SK-N-SH (cell line): Measurements from ENCODE around the gene GALNT18. TPM values are rescaled to one million over a fixed set of nuclear protein-coding genes. Genes with fewer than 3 reads are reported as not detected.

Experiments used
- CTCF ChIA-PET: fragments of 300-600, 350-600 bp; formaldehyde crosslinking; extraction: SDS; loops from one replicate; lab custom pipeline; 2021; lab: Yijun Ruan, JAX
- POLR2A ChIA-PET: fragments of 350-600 bp; sonication (Branson Sonifier 250); formaldehyde crosslinking; extraction: SDS; loops from one replicate; lab custom pipeline; 2020; ENCODE audit warnings: antibody characterized with exemption, inconsistent platforms; lab: Yijun Ruan, JAX
- DNase-seq: peaks from one replicate; pipeline ENCODE4 v3.0.0; 2012
- H2AFZ ChIP-seq: fragments of 200-600 bp; sonication (generic); 2 replicates; pipeline ENCODE4 v1.8.1; 2016; ENCODE audit warnings: antibody characterized with exemption, mild to moderate bottlenecking, low read depth
- H3F3A ChIP-seq: fragments of 200-600 bp; sonication (generic); replicated peaks from 2 replicates; pipeline ENCODE3; 2016; ENCODE audit warnings: antibody characterized with exemption, mild to moderate bottlenecking; ENCODE audit not compliant: insufficient read depth
- H3K27ac ChIP-seq, 2 experiments: fragments of 200-500 bp in 1 of 2; fragments of 200-600 bp in 1 of 2; sonication (Bioruptor generic) in 1 of 2; sonication (generic), shearing (Covaris generic) in 1 of 2; 2 replicates each; pipeline versions ENCODE4 v1.5.1 to v1.6.1; 2014 to 2016; ENCODE audit warnings: low read depth in 2 of 2, inconsistent platforms in 1 of 2, low read length in 1 of 2, mild to moderate bottlenecking in 1 of 2, mixed read lengths in 1 of 2
- H3K27me3 ChIP-seq: fragments of 200-600 bp; sonication (generic), shearing (Covaris generic); 2 replicates; pipeline ENCODE4 v1.6.1; 2016; ENCODE audit warnings: mixed run types; ENCODE audit not compliant: insufficient read depth
- H3K36me3 ChIP-seq, 2 experiments: fragments of 200-500 bp in 1 of 2; fragments of 200-600 bp in 1 of 2; sonication (Bioruptor generic) in 1 of 2; sonication (generic) in 1 of 2; replicated peaks in 1 of 2; 2 replicates each; pipeline versions ENCODE3 to v1.5.1; 2014 to 2016; ENCODE audit warnings: low read length in 1 of 2, mild to moderate bottlenecking in 1 of 2; ENCODE audit not compliant: insufficient read depth in 2 of 2, control insufficient read depth in 1 of 2
- H3K4me1 ChIP-seq, 2 experiments: fragments of 200-500 bp in 1 of 2; fragments of 200-600 bp in 1 of 2; sonication (Bioruptor generic) in 1 of 2; sonication (generic), shearing (Covaris generic) in 1 of 2; 2 replicates each; pipeline versions ENCODE4 v1.5.1 to v1.6.1; 2014 to 2016; ENCODE audit warnings: low read depth in 1 of 2, low read length in 1 of 2, mixed run types in 1 of 2; ENCODE audit not compliant: insufficient read depth in 2 of 2, control insufficient read depth in 1 of 2
- H3K4me2 ChIP-seq: fragments of 200-600 bp; sonication (generic), shearing (Covaris generic); 2 replicates; pipeline ENCODE4 v1.6.1; 2017; ENCODE audit warnings: mixed run types
- H3K4me3 ChIP-seq, 2 experiments: fragments of 200-500 bp in 1 of 2; fragments of 200-600 bp in 1 of 2; sonication (Bioruptor generic) in 1 of 2; sonication (generic), shearing (Covaris generic) in 1 of 2; 2 replicates each; pipeline versions ENCODE4 v1.5.1 to v1.8.1; 2014 to 2016; ENCODE audit warnings: low read depth in 2 of 2, inconsistent platforms in 1 of 2, low read length in 1 of 2, mild to moderate bottlenecking in 1 of 2, mixed read lengths in 1 of 2, moderate library complexity in 1 of 2
- H3K79me2 ChIP-seq: fragments of 200-600 bp; sonication (generic); 2 replicates; pipeline ENCODE4 v1.8.1; 2017; ENCODE audit warnings: mild to moderate bottlenecking; ENCODE audit not compliant: insufficient read depth
- H3K9ac ChIP-seq: fragments of 200-600 bp; sonication (generic); 2 replicates; pipeline ENCODE4 v1.6.1; 2017; ENCODE audit warnings: mixed run types
- H3K9me2 ChIP-seq: fragments of 200-600 bp; sonication (generic); 2 replicates; pipeline ENCODE4 v1.6.1; 2017; ENCODE audit warnings: mixed run types
- H3K9me3 ChIP-seq: fragments of 200-600 bp; sonication (generic); 2 replicates; pipeline ENCODE4 v1.6.1; 2017; ENCODE audit warnings: mixed run types, mild to moderate bottlenecking, moderate library complexity
- H4K20me1 ChIP-seq: fragments of 200-600 bp; sonication (generic); 2 replicates; pipeline ENCODE4 v1.6.1; 2017; ENCODE audit warnings: mild to moderate bottlenecking, mixed run types; ENCODE audit not compliant: insufficient read depth
- EP300 ChIP-seq, 2 experiments: IDR thresholded peaks; 2 replicates each; pipeline versions ENCODE4 v1.4.0 to v1.6.1; 2012; ENCODE audit warnings: borderline replicate concordance in 1 of 2, low read depth in 1 of 2, low read length in 1 of 2
- EZH2phosphoT487 ChIP-seq: fragments of 200-600 bp; sonication (generic); IDR thresholded peaks from 2 replicates; pipeline ENCODE4 v1.6.1; 2017; ENCODE audit warnings: low read depth, mixed run types, mild to moderate bottlenecking, antibody characterized with exemption, moderate library complexity, borderline replicate concordance
- FOXJ3 ChIP-seq: sonication (generic); formaldehyde crosslinking; IDR thresholded peaks from 2 replicates; pipeline ENCODE4 v1.5.1; 2020; ENCODE audit warnings: mild to moderate bottlenecking, missing genetic modification reagents
- FOXM1 ChIP-seq: IDR thresholded peaks from 2 replicates; pipeline ENCODE4 v1.4.0; 2012; ENCODE audit warnings: low read depth, mild to moderate bottlenecking
- JUND ChIP-seq: IDR thresholded peaks from 2 replicates; pipeline ENCODE4 v1.4.0; 2012
- MXI1 ChIP-seq: IDR thresholded peaks from 2 replicates; pipeline ENCODE4 v1.6.1; 2012; ENCODE audit warnings: mild to moderate bottlenecking, low read depth, low read length, improper control_type of control experiment
- POLR2AphosphoS5 ChIP-seq: IDR thresholded peaks from 2 replicates; pipeline ENCODE4 v1.6.1; 2012; ENCODE audit warnings: low read depth, low read length
- RCOR1 ChIP-seq: fragments of 150-350 bp; IDR thresholded peaks from 2 replicates; pipeline ENCODE4 v1.6.1; 2017; ENCODE audit warnings: antibody characterized with exemption, low read length
- polyA plus RNA-seq, 3 experiments: library from polyadenylated mRNA; depleted of rRNA; stranded (reverse); fragments of >200 nt; gene quantifications; 2 replicates each; pipeline ENCODE4 v1.2.3, GENCODE V29; 2012
- TF ChIP-seq, protein P1 (sequence below): fragments of 150-350 bp; IDR thresholded peaks from 2 replicates; pipeline ENCODE4 v1.6.1; 2016; ENCODE audit warnings: mild to moderate bottlenecking, low read depth, low read length
- TF ChIP-seq, protein P2 (sequence below): fragments of 150-350 bp; IDR thresholded peaks from 2 replicates; pipeline ENCODE4 v1.6.1; 2017; ENCODE audit warnings: antibody characterized with exemption, low read length, low read depth, borderline replicate concordance
- TF ChIP-seq, protein P3 (sequence below): IDR thresholded peaks from 2 replicates; pipeline ENCODE4 v1.4.0; 2012; ENCODE audit warnings: low read depth, borderline replicate concordance
- TF ChIP-seq, protein P4 (sequence below): IDR thresholded peaks from 2 replicates; pipeline ENCODE4; 2012
- TF ChIP-seq, protein P5 (sequence below): fragments of 200-600 bp; sonication (generic); IDR thresholded peaks from 2 replicates; pipeline ENCODE4 v1.6.1; 2017; ENCODE audit warnings: antibody characterized with exemption, mild to moderate bottlenecking, moderate library complexity

The GALNT18 gene
- polyA plus RNA-seq, 1 of the 3 experiments (the other 2 are of a cell fraction) = 0.64 TPM

DNA sequence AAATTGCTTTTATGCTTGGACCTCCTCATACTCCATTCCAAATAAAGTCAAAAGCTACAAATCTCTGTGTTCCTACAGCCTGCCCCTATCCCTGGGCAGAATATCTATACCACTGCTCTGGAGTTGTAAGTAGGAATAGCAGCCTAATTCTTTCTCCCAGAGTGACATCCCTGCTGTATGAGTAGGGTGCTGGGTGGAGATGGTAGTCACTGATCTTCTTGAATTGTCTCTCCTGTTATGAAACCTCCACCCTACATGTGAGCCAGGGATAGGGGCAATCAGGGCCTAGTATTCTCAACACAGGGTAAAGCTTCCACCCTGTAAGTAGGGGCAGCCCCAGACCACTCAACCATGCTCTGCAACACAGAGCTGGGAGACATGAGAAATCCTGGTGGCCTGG lies 19.8 kb downstream of the GALNT18 start:
- no peak for DNase-seq
- Histone ChIP-seq H3K4me3 (no peak overlapping the region), H3K9ac (no peak overlapping the region), H4K20me1 (no peaks in the 10 kb centered on the region), H3K27me3 (no peaks in the 10 kb centered on the region), H3K4me2 (no peak overlapping the region), H3K4me1 (no peaks in the 10 kb centered on the region), H3K9me3 (no peaks in the 10 kb centered on the region), H3K9me2 (no peaks in the 10 kb centered on the region), H3F3A (no peaks in the 10 kb centered on the region), H3K36me3 (no peaks in the 10 kb centered on the region), H3K79me2 (no peaks in the 10 kb centered on the region), H2AFZ (no peak overlapping the region), H3K27ac (no peak overlapping the region)
- ChIA-PET POLR2A (interaction anchor here (0.6 kb wide), 1 partner anchor 12 kb away, joined by 3 read pairs; no protein-coding TSS in a partner anchor), CTCF (interaction anchor here (0.6 kb wide), 1 partner anchor 94 kb away, joined by 3 read pairs; no protein-coding TSS in a partner anchor)
- TF ChIP-seq FOXM1 (no peak), RCOR1 (no peak), FOXJ3 (CRISPR knock-in tag) (no peak), EZH2phosphoT487 (no peak), POLR2AphosphoS5 (no peak), JUND (no peak), EP300 (IDR thresholded peaks at IDR 0.05; ENCODE audit: borderline replicate concordance in 1 of 2, low read depth in 1 of 2, low read length in 1 of 2) (no peak), MXI1 (no peak)
- TF ChIP-seq, protein P1, sequence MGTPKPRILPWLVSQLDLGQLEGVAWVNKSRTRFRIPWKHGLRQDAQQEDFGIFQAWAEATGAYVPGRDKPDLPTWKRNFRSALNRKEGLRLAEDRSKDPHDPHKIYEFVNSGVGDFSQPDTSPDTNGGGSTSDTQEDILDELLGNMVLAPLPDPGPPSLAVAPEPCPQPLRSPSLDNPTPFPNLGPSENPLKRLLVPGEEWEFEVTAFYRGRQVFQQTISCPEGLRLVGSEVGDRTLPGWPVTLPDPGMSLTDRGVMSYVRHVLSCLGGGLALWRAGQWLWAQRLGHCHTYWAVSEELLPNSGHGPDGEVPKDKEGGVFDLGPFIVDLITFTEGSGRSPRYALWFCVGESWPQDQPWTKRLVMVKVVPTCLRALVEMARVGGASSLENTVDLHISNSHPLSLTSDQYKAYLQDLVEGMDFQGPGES = no peak
- TF ChIP-seq, protein P2, sequence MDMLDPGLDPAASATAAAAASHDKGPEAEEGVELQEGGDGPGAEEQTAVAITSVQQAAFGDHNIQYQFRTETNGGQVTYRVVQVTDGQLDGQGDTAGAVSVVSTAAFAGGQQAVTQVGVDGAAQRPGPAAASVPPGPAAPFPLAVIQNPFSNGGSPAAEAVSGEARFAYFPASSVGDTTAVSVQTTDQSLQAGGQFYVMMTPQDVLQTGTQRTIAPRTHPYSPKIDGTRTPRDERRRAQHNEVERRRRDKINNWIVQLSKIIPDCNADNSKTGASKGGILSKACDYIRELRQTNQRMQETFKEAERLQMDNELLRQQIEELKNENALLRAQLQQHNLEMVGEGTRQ = no peak
- TF ChIP-seq, protein P3, sequence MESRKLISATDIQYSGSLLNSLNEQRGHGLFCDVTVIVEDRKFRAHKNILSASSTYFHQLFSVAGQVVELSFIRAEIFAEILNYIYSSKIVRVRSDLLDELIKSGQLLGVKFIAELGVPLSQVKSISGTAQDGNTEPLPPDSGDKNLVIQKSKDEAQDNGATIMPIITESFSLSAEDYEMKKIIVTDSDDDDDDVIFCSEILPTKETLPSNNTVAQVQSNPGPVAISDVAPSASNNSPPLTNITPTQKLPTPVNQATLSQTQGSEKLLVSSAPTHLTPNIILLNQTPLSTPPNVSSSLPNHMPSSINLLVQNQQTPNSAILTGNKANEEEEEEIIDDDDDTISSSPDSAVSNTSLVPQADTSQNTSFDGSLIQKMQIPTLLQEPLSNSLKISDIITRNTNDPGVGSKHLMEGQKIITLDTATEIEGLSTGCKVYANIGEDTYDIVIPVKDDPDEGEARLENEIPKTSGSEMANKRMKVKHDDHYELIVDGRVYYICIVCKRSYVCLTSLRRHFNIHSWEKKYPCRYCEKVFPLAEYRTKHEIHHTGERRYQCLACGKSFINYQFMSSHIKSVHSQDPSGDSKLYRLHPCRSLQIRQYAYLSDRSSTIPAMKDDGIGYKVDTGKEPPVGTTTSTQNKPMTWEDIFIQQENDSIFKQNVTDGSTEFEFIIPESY = no peak
- TF ChIP-seq, protein P4, sequence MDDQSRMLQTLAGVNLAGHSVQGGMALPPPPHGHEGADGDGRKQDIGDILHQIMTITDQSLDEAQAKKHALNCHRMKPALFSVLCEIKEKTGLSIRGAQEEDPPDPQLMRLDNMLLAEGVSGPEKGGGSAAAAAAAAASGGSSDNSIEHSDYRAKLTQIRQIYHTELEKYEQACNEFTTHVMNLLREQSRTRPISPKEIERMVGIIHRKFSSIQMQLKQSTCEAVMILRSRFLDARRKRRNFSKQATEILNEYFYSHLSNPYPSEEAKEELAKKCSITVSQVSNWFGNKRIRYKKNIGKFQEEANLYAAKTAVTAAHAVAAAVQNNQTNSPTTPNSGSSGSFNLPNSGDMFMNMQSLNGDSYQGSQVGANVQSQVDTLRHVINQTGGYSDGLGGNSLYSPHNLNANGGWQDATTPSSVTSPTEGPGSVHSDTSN = no peak
- TF ChIP-seq, protein P5, sequence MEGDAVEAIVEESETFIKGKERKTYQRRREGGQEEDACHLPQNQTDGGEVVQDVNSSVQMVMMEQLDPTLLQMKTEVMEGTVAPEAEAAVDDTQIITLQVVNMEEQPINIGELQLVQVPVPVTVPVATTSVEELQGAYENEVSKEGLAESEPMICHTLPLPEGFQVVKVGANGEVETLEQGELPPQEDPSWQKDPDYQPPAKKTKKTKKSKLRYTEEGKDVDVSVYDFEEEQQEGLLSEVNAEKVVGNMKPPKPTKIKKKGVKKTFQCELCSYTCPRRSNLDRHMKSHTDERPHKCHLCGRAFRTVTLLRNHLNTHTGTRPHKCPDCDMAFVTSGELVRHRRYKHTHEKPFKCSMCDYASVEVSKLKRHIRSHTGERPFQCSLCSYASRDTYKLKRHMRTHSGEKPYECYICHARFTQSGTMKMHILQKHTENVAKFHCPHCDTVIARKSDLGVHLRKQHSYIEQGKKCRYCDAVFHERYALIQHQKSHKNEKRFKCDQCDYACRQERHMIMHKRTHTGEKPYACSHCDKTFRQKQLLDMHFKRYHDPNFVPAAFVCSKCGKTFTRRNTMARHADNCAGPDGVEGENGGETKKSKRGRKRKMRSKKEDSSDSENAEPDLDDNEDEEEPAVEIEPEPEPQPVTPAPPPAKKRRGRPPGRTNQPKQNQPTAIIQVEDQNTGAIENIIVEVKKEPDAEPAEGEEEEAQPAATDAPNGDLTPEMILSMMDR = no peak
